Ovary (tissue), 10 donors: Measurements from ENCODE around the gene DPM1. TPM values are rescaled to one million over a fixed set of nuclear protein-coding genes. Genes with fewer than 3 reads are reported as not detected.

Experiments
- DNase-seq, 5 donors: peaks; one replicate each; pipeline ENCODE4 v3.0.0-alpha.2; 2019 to 2020
- H3K27ac ChIP-seq, 2 donors: fragments of 200-600 bp; one replicate each; pipeline versions ENCODE4 v1.5.1 to v1.8.0; 2019 to 2022
- H3K27me3 ChIP-seq: fragments of 200-600 bp; one replicate; pipeline ENCODE4 v1.8.0; 2022
- H3K36me3 ChIP-seq: fragments of 200-600 bp; sonication (generic); one replicate; pipeline ENCODE4 v1.5.1; 2019
- H3K4me1 ChIP-seq: one replicate; pipeline ENCODE4 v1.8.1; 2013; ENCODE audit warnings: mild to moderate bottlenecking, moderate library complexity; ENCODE audit not compliant: insufficient read depth
- H3K4me3 ChIP-seq: fragments of 200-600 bp; sonication (generic); one replicate; pipeline ENCODE4 v1.5.1; 2017
- H3K9me3 ChIP-seq, 2 donors: fragments of 200-600 bp in 1 of 2; sonication (generic) in 1 of 2; one replicate each; pipeline versions ENCODE4 v1.5.1 to v1.8.1; 2013 to 2019; ENCODE audit warnings: mild to moderate bottlenecking in 1 of 2, moderate library complexity in 1 of 2
- CTCF ChIP-seq, 3 donors: fragments of 450-650 bp in 2 of 3; fragments of 200-600 bp in 1 of 3; IDR thresholded peaks; one replicate each; pipeline versions ENCODE4 v1.5.1 to v1.8.0; 2016 to 2022; ENCODE audit warnings: antibody characterized with exemption in 3 of 3, mild to moderate bottlenecking in 1 of 3
- EP300 ChIP-seq: sonication (generic); formaldehyde crosslinking; IDR thresholded peaks from one replicate; pipeline ENCODE4 v1.6.1; 2017; ENCODE audit warnings: antibody characterized with exemption
- POLR2A ChIP-seq: fragments of 450-650 bp; IDR thresholded peaks from one replicate; pipeline ENCODE4 v1.6.1; 2017; ENCODE audit warnings: antibody characterized with exemption, mild to moderate bottlenecking, moderate library complexity
- WGBS, 3 donors: extraction: QIAGEN DNeasy Blood & Tissue Kit in 1 of 3; methylation state at CpG; one replicate each; pipeline versions ENCODE4 v1.1.5 to v1.1.7; 2013 to 2017; 5-methylcytosine and 5-hydroxymethylcytosine counted together
- intact Hi-C, 4 donors: fragments of 100-400 bp; cut with DNase I; formaldehyde crosslinking; loops; one replicate each; pipeline versions ENCODE4 v1.11.0 to v1.15.1; 2022 to 2023
- long read RNA-seq, 3 donors: library from polyadenylated mRNA in 2 of 3; unstranded in 2 of 3; transcript quantifications; one replicate each; pipeline ENCODE4 v2.0.0 and lab custom pipeline, GENCODE V29; 2021 to 2026
- polyA plus RNA-seq, 2 donors: library from polyadenylated mRNA; stranded (reverse); fragments of 200-250 nt in 1 of 2; fragments of 350-450 nt in 1 of 2; fragmentation: Illumina TruSeq in 1 of 2; extraction: RNeasy Lipid Tissue Mini Kit (QIAGEN cat#74804) in 1 of 2; gene quantifications; one replicate each; pipeline ENCODE4 v1.2.3, GENCODE V29; 2013 to 2014
- total RNA-seq, 7 donors: library from RNA; depleted of rRNA in 2 of 7; stranded (reverse); fragments of >200 nt in 2 of 7; fragmentation: NEBNext Ultra II Directional in 3 of 7; extraction: Animal tissue kit (Norgen Biotek cat#: 25700) in 3 of 7; gene quantifications; one replicate each; pipeline versions ENCODE4 v1.1.0 to v1.2.4, GENCODE V29; 2016 to 2023
- donor health status: DM: no; HTN: no; CAD: no; lungs with moderate emphysema.
- donor health status: DM: no; HTN: no; CAD: no.
- donor health status: Bipolar disorder and iron deficiency.
- donor health status: DM: yes; HTN: yes; CAD: no.
- donor health status: DM: no; HTN: no; CAD: no.
- donor health status: DM: yes; HTN: yes; CAD: no.

DPM1 gene
- total RNA-seq (10 to 100 TPM; 31.1 to 47.2 (median 37.8) TPM), polyA plus RNA-seq (10 to 100 TPM; 41.5 to 53.8 TPM)
- long read RNA-seq, donor 1, transcript DPM1-203 (9 exons, 1,075 nt): major isoform, 12 of 21 reads
- long read RNA-seq, donor 1, partial matches to known transcripts: 0 of 21 reads
- long read RNA-seq, donor 1, other reads (novel, unspliced or antisense): 9 of 21 reads
- long read RNA-seq, donor 2, transcript DPM1-203 (9 exons, 1,075 nt): major isoform, 20 of 119 reads
- long read RNA-seq, donor 2, partial matches to known transcripts: 78 of 119 reads
- long read RNA-seq, donor 2, other reads (novel, unspliced or antisense): 19 of 119 reads
- long read RNA-seq, donor 3, transcript DPM1-203 (9 exons, 1,075 nt): major isoform, 8 of 16 reads
- long read RNA-seq, donor 3, partial matches to known transcripts: 0 of 16 reads
- long read RNA-seq, donor 3, other reads (novel, unspliced or antisense): 6 of 16 reads

GRCh38 chr20:50957798-50958614, at the start of gene DPM1:
TSS of gene DPM1 (minus strand) at chr20:50958532. CDS start at chr20:50958523, 9 bp downstream.
- H3K36me3 ChIP-seq: no peaks in the 10 kb centered on the region
- 0 to 1% (median 1%) methylated on average over 52 of the region's 52 CpGs for WGBS, 3 donors
- H3K4me3 ChIP-seq: peak within 1 kb of the TSS; percentile 85
- peak within 1 kb of the TSS; percentile 84 to 86 for H3K27ac ChIP-seq
- TF ChIP-seq POLR2A (peak; percentile 91), EP300 (no peak)
- no peaks in the 10 kb centered on the region for H3K27me3 ChIP-seq
- intact Hi-C loops: no loop called here
- no peaks in the 10 kb centered on the region for H3K9me3 ChIP-seq
- DNase-seq: peak; percentile 84 to 91 (median 90)
- H3K4me1 ChIP-seq: peaks cover 15% of the 10 kb centered on the region

- Histone ChIP-seq H3K27me3 (no peaks in the 10 kb centered on the region), H3K4me1 (no peaks in the 10 kb centered on the region), H3K36me3 (no peaks in the 10 kb centered on the region), H3K27ac (no peak overlapping the region), H3K9me3 (no peaks in the 10 kb centered on the region), H3K4me3 (no peak overlapping the region)
- WGBS, 3 donors: 89 to 92% (median 90%) methylated on average over 7 of the region's 7 CpGs
- DNase-seq: no peak
- no peak for TF ChIP-seq EP300
- no peak for TF ChIP-seq POLR2A
- no peak for TF ChIP-seq CTCF (IDR thresholded peaks at IDR 0.05)
- intact Hi-C loops: no loop called here
Observed at GRCh38 chr20:51005214-51005613, 46.9 kb upstream of the DPM1 start.

- no peak for DNase-seq
- intact Hi-C loops: no loop called here
- 93 to 94% (median 93%) methylated on average over 9 of the region's 9 CpGs for WGBS, 3 donors
- Histone ChIP-seq H3K27me3 (no peaks in the 10 kb centered on the region), H3K9me3 (no peaks in the 10 kb centered on the region), H3K4me1 (no peaks in the 10 kb centered on the region), H3K4me3 (no peak overlapping the region), H3K36me3 (no peaks in the 10 kb centered on the region), H3K27ac (no peak overlapping the region)
- TF ChIP-seq EP300: no peak
- TF ChIP-seq CTCF (IDR thresholded peaks at IDR 0.05): no peak
- TF ChIP-seq POLR2A: no peak
Observed at GRCh38 chr20:51004781-51005180, 46.4 kb upstream of the DPM1 start.

- no peak overlapping the region for H3K27ac ChIP-seq
- no peaks in the 10 kb centered on the region for H3K9me3 ChIP-seq
- no peaks in the 10 kb centered on the region for H3K27me3 ChIP-seq
- no peaks in the 10 kb centered on the region for H3K36me3 ChIP-seq
- no peak overlapping the region for H3K4me3 ChIP-seq
- no peaks in the 10 kb centered on the region for H3K4me1 ChIP-seq
- DNase-seq: no peak
- no peak for TF ChIP-seq EP300
- no peak for TF ChIP-seq CTCF (IDR thresholded peaks at IDR 0.05)
- no peak for TF ChIP-seq POLR2A
- intact Hi-C loops: no loop called here
- 88 to 96% (median 94%) methylated on average over 35 to 44 of the region's 44 CpGs for WGBS, 3 donors
Observed at GRCh38 chr20:51004305-51004727, 46.0 kb upstream of the DPM1 start.
